Measurements from ENCODE around the gene MAP4K4. TPM values are rescaled to one million over a fixed set of nuclear protein-coding genes. Genes with fewer than 3 reads are reported as not detected.

The MAP4K4 gene
- total and polyA plus RNA-seq, 2 experiments from 2014 or later: 59.1 to 84.4 TPM

DNA sequence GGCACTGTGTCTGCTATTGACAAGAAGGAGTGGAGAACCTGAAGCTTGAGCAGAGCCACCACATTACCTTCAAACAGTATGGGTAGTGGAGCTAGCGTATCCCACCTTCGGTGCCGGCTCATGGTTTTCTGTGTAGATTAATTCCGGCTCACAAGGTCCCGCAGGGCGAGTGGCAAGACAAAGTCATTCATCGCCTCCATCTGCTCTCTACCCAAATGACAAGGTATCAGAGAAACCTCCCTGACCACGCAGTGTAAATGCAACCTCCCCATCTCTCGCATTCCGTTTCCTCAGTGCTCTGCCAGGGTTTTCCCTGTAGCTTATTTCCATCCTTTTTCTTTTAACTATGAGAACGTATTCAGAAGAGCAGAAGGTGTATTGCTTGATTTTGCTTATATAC lies 79.8 kb downstream of the MAP4K4 start:
- Histone ChIP-seq H3K4me1 (ENCODE audit: insufficient read depth) (peaks cover 32% of the 10 kb centered on the region), H3K9me3 (ENCODE audit: low read depth) (no peaks in the 10 kb centered on the region), H3K79me2 (peaks cover 100% of the 10 kb centered on the region), H3K4me3 (no peak overlapping the region), H4K20me1 (ENCODE audit: insufficient read depth, poor library complexity, severe bottlenecking) (peaks cover 82% of the 10 kb centered on the region), H3K27me3 (no peaks in the 10 kb centered on the region), H2AFZ (no peak overlapping the region), H3K9me2 (replicated peaks; ENCODE audit: insufficient read depth) (no peaks in the 10 kb centered on the region), H3K27ac (no peak overlapping the region), H3K36me3 (replicated peaks; ENCODE audit: insufficient read depth, low read depth) (no peaks in the 10 kb centered on the region), H3K4me2 (no peak overlapping the region)
- no peak for TF ChIP-seq EZH2 (IDR thresholded peaks at IDR 0.05; ENCODE audit: borderline replicate concordance)
- WGBS (ENCODE audit: low lambda C conversion rate, missing lambda C conversion rate): 95% methylated on average over 11 of the region's 11 CpGs
- no peak for DNase-seq (ENCODE audit: low spot score)

DNA sequence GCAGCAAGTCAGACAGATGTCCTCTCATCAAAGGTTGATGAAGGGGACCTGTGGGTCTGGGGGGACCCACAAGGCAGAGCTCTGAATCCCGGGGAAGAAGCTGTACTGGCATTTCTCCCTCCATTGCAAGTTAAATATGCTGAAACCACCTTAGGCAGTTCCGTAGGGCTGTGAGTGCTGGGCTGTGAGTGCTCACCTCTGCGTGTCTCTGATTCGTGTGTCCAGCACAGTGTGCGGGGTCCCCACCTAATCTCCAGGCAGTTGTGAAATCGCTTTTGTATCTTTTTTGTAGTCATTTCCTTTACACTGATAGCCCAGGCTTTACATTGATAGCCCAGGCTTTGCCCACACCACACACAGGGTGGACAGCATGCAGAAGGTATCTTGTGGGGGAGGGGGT lies 80.6 kb downstream of the MAP4K4 start:
- H3K4me1 ChIP-seq (ENCODE audit: insufficient read depth): peaks cover 34% of the 10 kb centered on the region
- H3K9me3 ChIP-seq (ENCODE audit: low read depth): no peaks in the 10 kb centered on the region
- no peaks in the 10 kb centered on the region for H3K27me3 ChIP-seq
- TF ChIP-seq, protein P1, sequence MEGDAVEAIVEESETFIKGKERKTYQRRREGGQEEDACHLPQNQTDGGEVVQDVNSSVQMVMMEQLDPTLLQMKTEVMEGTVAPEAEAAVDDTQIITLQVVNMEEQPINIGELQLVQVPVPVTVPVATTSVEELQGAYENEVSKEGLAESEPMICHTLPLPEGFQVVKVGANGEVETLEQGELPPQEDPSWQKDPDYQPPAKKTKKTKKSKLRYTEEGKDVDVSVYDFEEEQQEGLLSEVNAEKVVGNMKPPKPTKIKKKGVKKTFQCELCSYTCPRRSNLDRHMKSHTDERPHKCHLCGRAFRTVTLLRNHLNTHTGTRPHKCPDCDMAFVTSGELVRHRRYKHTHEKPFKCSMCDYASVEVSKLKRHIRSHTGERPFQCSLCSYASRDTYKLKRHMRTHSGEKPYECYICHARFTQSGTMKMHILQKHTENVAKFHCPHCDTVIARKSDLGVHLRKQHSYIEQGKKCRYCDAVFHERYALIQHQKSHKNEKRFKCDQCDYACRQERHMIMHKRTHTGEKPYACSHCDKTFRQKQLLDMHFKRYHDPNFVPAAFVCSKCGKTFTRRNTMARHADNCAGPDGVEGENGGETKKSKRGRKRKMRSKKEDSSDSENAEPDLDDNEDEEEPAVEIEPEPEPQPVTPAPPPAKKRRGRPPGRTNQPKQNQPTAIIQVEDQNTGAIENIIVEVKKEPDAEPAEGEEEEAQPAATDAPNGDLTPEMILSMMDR (IDR thresholded peaks at IDR 0.05; ENCODE audit: poor library complexity): no peak
- no peak for TF ChIP-seq EZH2phosphoT487 (IDR thresholded peaks at IDR 0.05; ENCODE audit: low read depth, severe bottlenecking, unreplicated experiment)
- TF ChIP-seq EZH2 (IDR thresholded peaks at IDR 0.05; ENCODE audit: borderline replicate concordance): no peak
- H3K9me2 ChIP-seq (replicated peaks; ENCODE audit: insufficient read depth): no peaks in the 10 kb centered on the region
- no peak overlapping the region for H2AFZ ChIP-seq
- H3K4me2 ChIP-seq: no peak overlapping the region
- H3K36me3 ChIP-seq (replicated peaks; ENCODE audit: insufficient read depth, low read depth): no peaks in the 10 kb centered on the region
- H4K20me1 ChIP-seq (ENCODE audit: insufficient read depth, poor library complexity, severe bottlenecking): peaks cover 90% of the 10 kb centered on the region
- H3K4me3 ChIP-seq: no peak overlapping the region
- 93% methylated on average over 6 of the region's 6 CpGs for WGBS (ENCODE audit: low lambda C conversion rate, missing lambda C conversion rate)
- peaks cover 100% of the 10 kb centered on the region for H3K79me2 ChIP-seq
- DNase-seq (ENCODE audit: low spot score): no peak
- no peak overlapping the region for H3K27ac ChIP-seq

DNA sequence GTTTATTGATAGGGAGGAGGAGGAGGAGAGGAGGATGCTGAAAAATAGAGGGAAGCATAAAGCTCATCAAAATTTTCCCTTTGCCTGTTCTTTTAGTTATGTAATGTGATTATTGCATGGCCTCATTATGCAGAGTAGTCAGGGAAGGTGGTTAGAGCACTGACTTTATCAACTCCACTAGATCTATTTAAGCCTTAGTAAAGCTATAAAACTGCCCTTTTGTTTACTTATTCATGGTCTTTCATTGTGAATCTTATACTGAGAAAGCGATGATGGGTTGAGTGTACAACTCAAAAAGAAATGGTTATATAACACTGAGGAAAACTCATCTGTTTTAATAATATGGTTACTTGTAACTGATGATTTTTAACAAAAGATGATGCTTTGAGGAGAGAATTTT lies 81.7 kb downstream of the MAP4K4 start:
- H3K9me2 ChIP-seq (replicated peaks; ENCODE audit: insufficient read depth): no peaks in the 10 kb centered on the region
- no peaks in the 10 kb centered on the region for H3K9me3 ChIP-seq (ENCODE audit: low read depth)
- no peak overlapping the region for H3K27ac ChIP-seq
- no peak overlapping the region for H2AFZ ChIP-seq
- TF ChIP-seq EZH2 (IDR thresholded peaks at IDR 0.05; ENCODE audit: borderline replicate concordance) (no peak), EZH2phosphoT487 (IDR thresholded peaks at IDR 0.05; ENCODE audit: low read depth, severe bottlenecking, unreplicated experiment) (no peak)
- TF ChIP-seq, protein P1 (IDR thresholded peaks at IDR 0.05; ENCODE audit: poor library complexity): no peak
- WGBS (ENCODE audit: low lambda C conversion rate, missing lambda C conversion rate): 64% methylated on average over 1 of the region's 1 CpG
- no peak overlapping the region for H3K4me3 ChIP-seq
- peaks cover 94% of the 10 kb centered on the region for H4K20me1 ChIP-seq (ENCODE audit: insufficient read depth, poor library complexity, severe bottlenecking)
- H3K79me2 ChIP-seq: peaks cover 100% of the 10 kb centered on the region
- no peak overlapping the region for H3K4me2 ChIP-seq
- H3K4me1 ChIP-seq (ENCODE audit: insufficient read depth): peaks cover 34% of the 10 kb centered on the region
- DNase-seq (ENCODE audit: low spot score): no peak
- no peaks in the 10 kb centered on the region for H3K36me3 ChIP-seq (replicated peaks; ENCODE audit: insufficient read depth, low read depth)
- no peaks in the 10 kb centered on the region for H3K27me3 ChIP-seq

DNA sequence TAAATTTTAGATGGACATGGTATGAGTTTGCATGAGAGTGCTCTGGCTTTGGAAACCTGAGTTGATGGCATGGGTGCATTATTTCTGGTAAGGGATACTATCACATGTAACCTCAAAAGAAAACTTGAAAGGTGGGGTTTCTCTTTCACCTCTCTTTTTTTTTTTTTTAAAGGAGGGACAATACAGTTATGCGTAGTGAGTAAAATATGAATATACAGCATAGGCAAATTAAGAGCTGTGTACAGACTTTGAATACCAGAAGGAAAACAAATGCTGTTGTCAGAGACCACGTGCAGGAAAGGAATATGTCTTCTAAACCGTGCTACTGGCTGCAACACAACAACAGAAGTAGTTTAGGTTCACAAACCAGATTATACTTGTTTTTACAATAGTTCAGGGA lies 82.1 kb downstream of the MAP4K4 start:
- Histone ChIP-seq H4K20me1 (ENCODE audit: insufficient read depth, poor library complexity, severe bottlenecking) (peaks cover 95% of the 10 kb centered on the region), H3K79me2 (peaks cover 100% of the 10 kb centered on the region), H3K9me3 (ENCODE audit: low read depth) (no peaks in the 10 kb centered on the region), H3K9me2 (replicated peaks; ENCODE audit: insufficient read depth) (no peaks in the 10 kb centered on the region), H3K4me1 (ENCODE audit: insufficient read depth) (peaks cover 34% of the 10 kb centered on the region), H3K36me3 (replicated peaks; ENCODE audit: insufficient read depth, low read depth) (no peaks in the 10 kb centered on the region), H3K4me3 (no peak overlapping the region), H2AFZ (no peak overlapping the region), H3K27ac (no peak overlapping the region), H3K27me3 (no peaks in the 10 kb centered on the region), H3K4me2 (no peak overlapping the region)
- DNase-seq (ENCODE audit: low spot score): no peak
- no peak for TF ChIP-seq EZH2 (IDR thresholded peaks at IDR 0.05; ENCODE audit: borderline replicate concordance)
- TF ChIP-seq, protein P1 (IDR thresholded peaks at IDR 0.05; ENCODE audit: poor library complexity): no peak
- no peak for TF ChIP-seq EZH2phosphoT487 (IDR thresholded peaks at IDR 0.05; ENCODE audit: low read depth, severe bottlenecking, unreplicated experiment)
- 86% methylated on average over 3 of the region's 3 CpGs for WGBS (ENCODE audit: low lambda C conversion rate, missing lambda C conversion rate)
